Neural cell (in vitro differentiated cells): ENCODE results near the gene PAK1. TPM values are rescaled to one million over a fixed set of nuclear protein-coding genes. Genes with fewer than 3 reads are reported as not detected.

ENCODE experiments used
- H2AFZ ChIP-seq: fragments of 200-600, 300-800 bp; sonication (generic), shearing (Covaris generic); 2 replicates; pipeline ENCODE4 v1.6.0; 2014; ENCODE audit warnings: low read depth, mild to moderate bottlenecking, antibody characterized with exemption, low read length, moderate library complexity
- H3F3A ChIP-seq: fragments of 200-600 bp; shearing (Covaris generic); 2 replicates; pipeline ENCODE4 v1.6.1; 2016; ENCODE audit warnings: mild to moderate bottlenecking, moderate library complexity, mixed read lengths, antibody characterized with exemption, low read length; ENCODE audit not compliant: insufficient read depth, poor library complexity, severe bottlenecking
- H3K27ac ChIP-seq: fragments of 200-600, 300-800 bp; sonication (generic), shearing (Covaris generic); 2 replicates; pipeline ENCODE4 v1.5.1; 2014; ENCODE audit warnings: mild to moderate bottlenecking, low read length, moderate library complexity
- H3K27me3 ChIP-seq: fragments of 300-800, 200-600 bp; sonication (generic), shearing (Covaris generic); 2 replicates; pipeline ENCODE4 v1.6.0; 2014; ENCODE audit warnings: mild to moderate bottlenecking, low read depth, low read length, moderate library complexity; ENCODE audit not compliant: insufficient read depth
- H3K36me3 ChIP-seq: fragments of 300-800, 200-600 bp; sonication (generic), shearing (Covaris generic); 2 replicates; pipeline ENCODE4 v1.5.1; 2014; ENCODE audit warnings: mild to moderate bottlenecking, antibody characterized with exemption, low read length, moderate library complexity; ENCODE audit not compliant: insufficient read depth
- H3K4me2 ChIP-seq: fragments of 300-800, 200-600 bp; sonication (generic), shearing (Covaris generic); 2 replicates; pipeline ENCODE4 v1.6.0; 2014; ENCODE audit warnings: mild to moderate bottlenecking, low read length
- H3K4me3 ChIP-seq: fragments of 300-800, 200-600 bp; sonication (generic), shearing (Covaris generic); 2 replicates; pipeline ENCODE4 v1.5.1; 2014; ENCODE audit warnings: mild to moderate bottlenecking, low read length, moderate library complexity
- H3K79me2 ChIP-seq: fragments of 200-600 bp; shearing (Covaris generic); replicated peaks from 2 replicates; pipeline ENCODE4 v1.6.0; 2014; ENCODE audit warnings: mild to moderate bottlenecking, low read length, moderate library complexity; ENCODE audit not compliant: insufficient read depth
- H3K9ac ChIP-seq: fragments of 300-800, 200-600 bp; sonication (generic), shearing (Covaris generic); 2 replicates; pipeline ENCODE4 v1.6.1; 2016; ENCODE audit warnings: mild to moderate bottlenecking, low read length, mixed read lengths
- H3K9me2 ChIP-seq: fragments of 200-600 bp; shearing (Covaris generic); 2 replicates; pipeline ENCODE4 v1.6.1; 2016; ENCODE audit warnings: mild to moderate bottlenecking, low read length, mixed read lengths; ENCODE audit not compliant: insufficient read depth
- H3K9me3 ChIP-seq: fragments of 200-600, 300-800 bp; sonication (generic), shearing (Covaris generic); 2 replicates; pipeline ENCODE4 v1.6.1; 2016; ENCODE audit warnings: mild to moderate bottlenecking, mixed run types, low read length, moderate library complexity, mixed read lengths
- H4K20me1 ChIP-seq: fragments of 200-600 bp; shearing (Covaris generic); 2 replicates; pipeline ENCODE4 v1.6.1; 2016; ENCODE audit warnings: mild to moderate bottlenecking, mixed run types; ENCODE audit not compliant: insufficient read depth
- CTCF ChIP-seq: fragments of 450-650 bp; IDR thresholded peaks from 2 replicates; pipeline ENCODE4 v1.5.1; 2014; ENCODE audit warnings: antibody characterized with exemption, mild to moderate bottlenecking, moderate library complexity; ENCODE audit not compliant: poor library complexity, severe bottlenecking
- EP300 ChIP-seq: fragments of 450-650 bp; conservative IDR thresholded peaks from 2 replicates; pipeline ENCODE4 v1.6.1; 2014; ENCODE audit warnings: antibody characterized with exemption, mild to moderate bottlenecking, moderate library complexity; ENCODE audit not compliant: poor library complexity, severe bottlenecking
- EZH2 ChIP-seq: fragments of 200-600, 300-800 bp; shearing (Covaris generic), sonication (generic); IDR thresholded peaks from 2 replicates; pipeline ENCODE4 v1.6.1; 2014; ENCODE audit warnings: antibody characterized with exemption, low read length, borderline replicate concordance, mild to moderate bottlenecking; ENCODE audit not compliant: insufficient read depth, poor library complexity, severe bottlenecking
- MXI1 ChIP-seq: fragments of 450-650 bp; conservative IDR thresholded peaks from 2 replicates; pipeline ENCODE4 v1.6.1; 2014; ENCODE audit warnings: antibody characterized with exemption, mild to moderate bottlenecking; ENCODE audit not compliant: poor library complexity, severe bottlenecking
- POLR2AphosphoS5 ChIP-seq: IDR thresholded peaks from 2 replicates; pipeline ENCODE4 v1.6.1; 2012
- RAD21 ChIP-seq: fragments of 450-650 bp; conservative IDR thresholded peaks from 2 replicates; pipeline ENCODE4 v1.6.1; 2014; ENCODE audit warnings: antibody characterized with exemption, mild to moderate bottlenecking, moderate library complexity
- REST ChIP-seq: IDR thresholded peaks from 2 replicates; pipeline ENCODE4 v1.6.1; 2012; ENCODE audit warnings: borderline replicate concordance
- SMC3 ChIP-seq: fragments of 450-650 bp; conservative IDR thresholded peaks from 2 replicates; pipeline ENCODE4 v1.6.1; 2014; ENCODE audit warnings: antibody characterized with exemption, mild to moderate bottlenecking, moderate library complexity; ENCODE audit not compliant: poor library complexity
- TAF1 ChIP-seq: IDR thresholded peaks from 2 replicates; pipeline ENCODE4 v1.6.1; 2012; ENCODE audit warnings: low read depth
- polyA plus RNA-seq: library from polyadenylated mRNA; depleted of rRNA; stranded (reverse); fragments of >200 nt; gene quantifications from 2 replicates; pipeline ENCODE4 v1.2.3, GENCODE V29; 2014

PAK1 gene
- polyA plus RNA-seq, 1 donor from 2014 or later: 65.2 TPM

GRCh38 chr11:77407613-77408012 lies 66.3 kb downstream of the PAK1 start:
- Histone ChIP-seq H3K9me3 (no peaks in the 10 kb centered on the region), H3K36me3 (no peaks in the 10 kb centered on the region), H3K27me3 (no peaks in the 10 kb centered on the region), H2AFZ (no peak overlapping the region), H4K20me1 (no peaks in the 10 kb centered on the region), H3K27ac (no peak overlapping the region), H3K4me2 (no peak overlapping the region), H3K79me2 (peaks cover 25% of the 10 kb centered on the region), H3F3A (no peaks in the 10 kb centered on the region), H3K4me3 (no peak overlapping the region), H3K9ac (no peak overlapping the region), H3K9me2 (no peaks in the 10 kb centered on the region)
- TF ChIP-seq POLR2AphosphoS5: no peak
- no peak for TF ChIP-seq REST
- TF ChIP-seq EZH2: no peak
- no peak for TF ChIP-seq EP300
- TF ChIP-seq TAF1: no peak
- no peak for TF ChIP-seq CTCF
- no peak for TF ChIP-seq MXI1
- no peak for TF ChIP-seq RAD21
- no peak for TF ChIP-seq SMC3

- no peaks in the 10 kb centered on the region for H3K9me3 ChIP-seq
- H3K4me3 ChIP-seq: no peak overlapping the region
- no peaks in the 10 kb centered on the region for H3K9me2 ChIP-seq
- H3K79me2 ChIP-seq: peaks cover 25% of the 10 kb centered on the region
- TF ChIP-seq SMC3 (no peak), RAD21 (no peak), EZH2 (no peak), REST (no peak), POLR2AphosphoS5 (no peak), MXI1 (no peak), EP300 (no peak), CTCF (no peak), TAF1 (no peak)
- no peak overlapping the region for H2AFZ ChIP-seq
- no peak overlapping the region for H3K9ac ChIP-seq
- no peak overlapping the region for H3K4me2 ChIP-seq
- no peak overlapping the region for H3K27ac ChIP-seq
- no peaks in the 10 kb centered on the region for H3F3A ChIP-seq
- H4K20me1 ChIP-seq: no peaks in the 10 kb centered on the region
- H3K36me3 ChIP-seq: no peaks in the 10 kb centered on the region
- no peaks in the 10 kb centered on the region for H3K27me3 ChIP-seq
Measured at GRCh38 chr11:77406396-77406795, 67.5 kb downstream of the PAK1 start.
